OCI-LY7 (cell line): ENCODE measurements around the gene PLAC1.

Source experiments
- EZH2phosphoT487 ChIP-seq: fragments of 200-600 bp; sonication (generic); IDR thresholded peaks from 2 replicates; pipeline ENCODE4 v1.6.1; 2018; ENCODE audit warnings: low read depth, borderline replicate concordance, mild to moderate bottlenecking, mixed run types, antibody characterized with exemption, low read length, moderate library complexity, mixed read lengths
- TF ChIP-seq, protein P1 (sequence below): fragments of 200-600 bp; sonication (generic); conservative IDR thresholded peaks from 2 replicates; pipeline ENCODE4 v1.5.1; 2014; ENCODE audit warnings: mild to moderate bottlenecking, antibody characterized with exemption, low read length, moderate library complexity, mixed read lengths

DNA sequence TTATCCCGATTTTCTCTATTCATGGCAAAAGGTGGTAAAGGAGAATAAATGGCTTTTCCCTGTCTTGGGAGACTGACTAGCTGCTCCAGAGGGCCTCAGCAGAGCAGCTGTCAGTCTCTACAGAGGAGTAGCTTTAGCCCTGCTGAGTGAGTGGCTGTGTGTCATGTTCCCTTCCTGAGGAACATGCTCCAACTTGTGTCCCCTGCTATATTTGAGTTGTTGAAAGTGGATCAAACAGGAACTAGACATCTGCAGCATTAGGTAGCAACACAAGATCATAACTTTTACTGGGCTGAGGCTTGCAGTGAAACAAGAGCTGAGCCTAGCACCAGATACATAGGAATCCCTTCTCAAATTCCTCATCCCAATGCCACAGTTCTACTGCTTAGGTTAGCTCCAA is 26.7 kb upstream of the PLAC1 start:
- TF ChIP-seq, protein P1, sequence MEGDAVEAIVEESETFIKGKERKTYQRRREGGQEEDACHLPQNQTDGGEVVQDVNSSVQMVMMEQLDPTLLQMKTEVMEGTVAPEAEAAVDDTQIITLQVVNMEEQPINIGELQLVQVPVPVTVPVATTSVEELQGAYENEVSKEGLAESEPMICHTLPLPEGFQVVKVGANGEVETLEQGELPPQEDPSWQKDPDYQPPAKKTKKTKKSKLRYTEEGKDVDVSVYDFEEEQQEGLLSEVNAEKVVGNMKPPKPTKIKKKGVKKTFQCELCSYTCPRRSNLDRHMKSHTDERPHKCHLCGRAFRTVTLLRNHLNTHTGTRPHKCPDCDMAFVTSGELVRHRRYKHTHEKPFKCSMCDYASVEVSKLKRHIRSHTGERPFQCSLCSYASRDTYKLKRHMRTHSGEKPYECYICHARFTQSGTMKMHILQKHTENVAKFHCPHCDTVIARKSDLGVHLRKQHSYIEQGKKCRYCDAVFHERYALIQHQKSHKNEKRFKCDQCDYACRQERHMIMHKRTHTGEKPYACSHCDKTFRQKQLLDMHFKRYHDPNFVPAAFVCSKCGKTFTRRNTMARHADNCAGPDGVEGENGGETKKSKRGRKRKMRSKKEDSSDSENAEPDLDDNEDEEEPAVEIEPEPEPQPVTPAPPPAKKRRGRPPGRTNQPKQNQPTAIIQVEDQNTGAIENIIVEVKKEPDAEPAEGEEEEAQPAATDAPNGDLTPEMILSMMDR = no peak
- TF ChIP-seq EZH2phosphoT487 = no peak
